ENCODE data around the gene SEPTIN5.

GRCh38 chr22:19748139-19748538, 33.8 kb downstream of the SEPTIN5 start:
- TF ChIP-seq, protein P1, sequence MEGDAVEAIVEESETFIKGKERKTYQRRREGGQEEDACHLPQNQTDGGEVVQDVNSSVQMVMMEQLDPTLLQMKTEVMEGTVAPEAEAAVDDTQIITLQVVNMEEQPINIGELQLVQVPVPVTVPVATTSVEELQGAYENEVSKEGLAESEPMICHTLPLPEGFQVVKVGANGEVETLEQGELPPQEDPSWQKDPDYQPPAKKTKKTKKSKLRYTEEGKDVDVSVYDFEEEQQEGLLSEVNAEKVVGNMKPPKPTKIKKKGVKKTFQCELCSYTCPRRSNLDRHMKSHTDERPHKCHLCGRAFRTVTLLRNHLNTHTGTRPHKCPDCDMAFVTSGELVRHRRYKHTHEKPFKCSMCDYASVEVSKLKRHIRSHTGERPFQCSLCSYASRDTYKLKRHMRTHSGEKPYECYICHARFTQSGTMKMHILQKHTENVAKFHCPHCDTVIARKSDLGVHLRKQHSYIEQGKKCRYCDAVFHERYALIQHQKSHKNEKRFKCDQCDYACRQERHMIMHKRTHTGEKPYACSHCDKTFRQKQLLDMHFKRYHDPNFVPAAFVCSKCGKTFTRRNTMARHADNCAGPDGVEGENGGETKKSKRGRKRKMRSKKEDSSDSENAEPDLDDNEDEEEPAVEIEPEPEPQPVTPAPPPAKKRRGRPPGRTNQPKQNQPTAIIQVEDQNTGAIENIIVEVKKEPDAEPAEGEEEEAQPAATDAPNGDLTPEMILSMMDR (conservative IDR thresholded peaks at IDR 0.05), result no peak
- TF ChIP-seq EZH2 (IDR thresholded peaks at IDR 0.05; ENCODE audit: low read depth), result no peak

Measured in PC-9 (cell line).